Suprapubic skin (tissue), 4 donors: ENCODE measurements around the gene RPS6KC1.

Source experiments
- CTCF ChIP-seq, 2 donors: fragments of 200-600 bp in 1 of 2; fragments of 450-650 bp in 1 of 2; sonication (generic) in 1 of 2; IDR thresholded peaks; one replicate each; pipeline ENCODE4 v1.5.1; 2016 to 2019; ENCODE audit warnings: antibody characterized with exemption in 2 of 2, mild to moderate bottlenecking in 1 of 2, moderate library complexity in 1 of 2
- EP300 ChIP-seq: sonication (generic); formaldehyde crosslinking; IDR thresholded peaks from one replicate; pipeline ENCODE4 v1.6.1; 2017; ENCODE audit warnings: antibody characterized with exemption
- POLR2A ChIP-seq, 2 donors: fragments of 450-650 bp; IDR thresholded peaks; one replicate each; pipeline ENCODE4 v1.6.1; 2017; ENCODE audit warnings: antibody characterized with exemption in 2 of 2, mild to moderate bottlenecking in 2 of 2, moderate library complexity in 2 of 2
- POLR2AphosphoS5 ChIP-seq, 3 donors: sonication (generic); formaldehyde crosslinking; IDR thresholded peaks; one replicate each; pipeline ENCODE4 v1.6.1; 2017; ENCODE audit warnings: antibody characterized with exemption in 3 of 3

DNA sequence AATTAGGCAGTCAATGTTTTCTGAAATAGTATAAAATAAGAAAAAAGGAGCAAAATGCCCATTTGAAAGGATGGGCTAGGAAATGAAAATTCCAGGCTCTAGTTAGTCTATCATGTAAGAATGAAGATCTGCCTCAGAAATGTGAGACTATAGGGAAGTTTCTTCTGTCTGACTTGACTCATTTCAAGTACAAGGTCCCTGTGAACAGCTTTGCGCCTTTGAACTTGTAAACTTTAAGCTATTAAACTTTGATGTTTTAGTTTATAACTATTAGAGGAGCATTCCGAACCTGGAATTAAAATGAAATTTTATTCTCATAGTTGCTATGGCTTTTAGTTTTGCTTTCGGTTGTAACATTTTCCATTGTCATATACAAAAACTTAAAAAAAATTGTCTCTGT lies 199.4 kb downstream of the RPS6KC1 start:
- TF ChIP-seq CTCF (IDR thresholded peaks at IDR 0.05), result no peak
- no peak for TF ChIP-seq POLR2A (IDR thresholded peaks at IDR 0.05)
- no peak for TF ChIP-seq EP300
- no peak for TF ChIP-seq POLR2AphosphoS5 (IDR thresholded peaks at IDR 0.05)
